GM12865 (cell line): Measurements from ENCODE around the gene ROBO1.

ENCODE experiments used
- DNase-seq: peaks from one replicate; pipeline ENCODE4 v3.0.0; 2010; ENCODE audit warnings: low read depth
- H3K4me3 ChIP-seq: 2 replicates; pipeline ENCODE4 v1.5.1; 2011; ENCODE audit warnings: mild to moderate bottlenecking, low read depth, low read length, control low read depth
- CTCF ChIP-seq: IDR thresholded peaks from 2 replicates; pipeline ENCODE4 v1.5.1; 2011; ENCODE audit warnings: low read length, control low read depth, low read depth, inconsistent platforms; ENCODE audit not compliant: insufficient read depth; ENCODE audit errors: missing control alignments

ROBO1 gene

GRCh38 chr3:79586232-79586631 is 181.6 kb downstream of the ROBO1 start:
- DNase-seq: no peak
- no peak overlapping the region for H3K4me3 ChIP-seq
- TF ChIP-seq CTCF: no peak

- no peak for TF ChIP-seq CTCF
- no peak for DNase-seq
- no peak overlapping the region for H3K4me3 ChIP-seq
Observed at GRCh38 chr3:79572930-79573329, 194.9 kb downstream of the ROBO1 start.

GRCh38 chr3:79568938-79569337 is 198.9 kb downstream of the ROBO1 start:
- no peak overlapping the region for H3K4me3 ChIP-seq
- no peak for DNase-seq
- TF ChIP-seq CTCF: no peak

GRCh38 chr3:79564192-79564591 is 203.6 kb downstream of the ROBO1 start:
- no peak for TF ChIP-seq CTCF
- no peak for DNase-seq
- H3K4me3 ChIP-seq: no peak overlapping the region

- TF ChIP-seq CTCF: no peak
- DNase-seq: no peak
- H3K4me3 ChIP-seq: no peak overlapping the region
Observed at GRCh38 chr3:79560698-79561097, 207.1 kb downstream of the ROBO1 start.

GRCh38 chr3:79558943-79559342 is 208.9 kb downstream of the ROBO1 start:
- DNase-seq: no peak
- no peak for TF ChIP-seq CTCF
- H3K4me3 ChIP-seq: no peak overlapping the region

GRCh38 chr3:79555655-79556054 is 212.1 kb downstream of the ROBO1 start:
- no peak for TF ChIP-seq CTCF
- no peak overlapping the region for H3K4me3 ChIP-seq
- DNase-seq: no peak
